Right cardiac atrium (tissue), 5 donors: ENCODE data around the gene ZFX. TPM values are rescaled to one million over a fixed set of nuclear protein-coding genes. Genes with fewer than 3 reads are reported as not detected.
"Not testable (repeated sequence)": the region's sequence is repeated elsewhere in the genome, so short reads cannot be mapped to it uniquely, and the experiment has no call there.

ENCODE experiments used
- ATAC-seq, 2 donors: fragments of 200-7000 bp; cut with Tn5 transposase; one replicate each; pipeline versions ENCODE4 v1.8.0 to v1.9.1; 2020; ENCODE audit warnings: moderate library complexity in 2 of 2, mild to moderate bottlenecking in 1 of 2
- DNase-seq, 3 donors: peaks; one replicate each; pipeline ENCODE4 v3.0.0-alpha.2; 2020
- H3K27ac ChIP-seq: one replicate; pipeline ENCODE4 v1.5.1; 2013; ENCODE audit warnings: mild to moderate bottlenecking, low read length, control low read depth, moderate library complexity
- H3K27me3 ChIP-seq: one replicate; pipeline ENCODE4 v1.6.1; 2013; ENCODE audit not compliant: control insufficient read depth, insufficient read depth
- H3K4me1 ChIP-seq: one replicate; pipeline ENCODE4 v1.6.1; 2013; ENCODE audit warnings: low read length; ENCODE audit not compliant: control insufficient read depth, insufficient read depth
- H3K4me3 ChIP-seq: one replicate; pipeline ENCODE4 v1.5.1; 2013; ENCODE audit warnings: low read length, control low read depth
- H3K9me3 ChIP-seq: one replicate; pipeline ENCODE4 v1.6.1; 2013; ENCODE audit warnings: low read length; ENCODE audit not compliant: control insufficient read depth
- WGBS: extraction: QIAGEN DNeasy Blood & Tissue Kit; methylation state at CpG from one replicate; pipeline ENCODE4 v1.1.7; 2013; 5-methylcytosine and 5-hydroxymethylcytosine counted together
- intact Hi-C, 4 donors: fragments of 100-400 bp; cut with DNase I; formaldehyde crosslinking; loops; one replicate each; pipeline versions ENCODE4 v1.11.0 to v1.14.0; 2022 to 2023
- polyA plus RNA-seq: library from polyadenylated mRNA; stranded (reverse); fragments of 200-250 nt; gene quantifications from one replicate; pipeline ENCODE4 v1.2.3, GENCODE V29; 2013
- total RNA-seq, 4 donors: library from RNA; stranded (reverse); fragmentation: NEBNext Ultra II Directional; extraction: Animal tissue kit (Norgen Biotek cat#: 25700); gene quantifications; one replicate each; pipeline ENCODE4 v1.2.1, GENCODE V29; 2021
- donor health status: healthy with polysubstance abuse.
- donor health status: DM: no; HTN: yes; CAD: no.
- donor health status: DM: no; HTN: no; CAD: no.
- donor health status: DM: no; HTN: yes; CAD: no; lungs with severe emphysema.
- donor health status: DM: yes; HTN: yes; CAD: no.

Gene ZFX
- total and polyA plus RNA-seq, 5 donors, result 5.6 to 64.4 (median 38.5) TPM

DNA sequence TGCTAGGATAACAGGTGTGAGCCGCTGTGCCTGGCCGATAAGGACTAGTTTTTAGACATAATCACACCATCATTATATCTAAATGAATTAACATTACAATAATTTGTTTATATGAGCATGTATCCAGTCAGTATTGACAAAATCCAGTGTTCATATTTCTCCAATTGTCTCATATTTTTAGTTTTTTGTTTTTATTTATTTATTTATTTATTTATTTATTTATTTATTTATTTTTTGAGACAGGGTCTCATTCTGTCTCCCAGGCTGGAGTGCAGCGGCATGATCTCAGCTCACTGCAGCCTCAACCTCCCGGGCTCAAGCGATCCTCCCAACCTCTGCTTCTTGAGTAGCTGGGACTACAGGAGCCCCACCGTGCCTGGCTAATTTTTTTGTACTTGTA lies 5.5 kb upstream of the ZFX start:
- ATAC-seq, H3K4me3 ChIP-seq, H3K4me1 ChIP-seq, H3K27me3 ChIP-seq, intact Hi-C loops, H3K27ac ChIP-seq, H3K9me3 ChIP-seq, DNase-seq: not testable (repeated sequence)
- 97% methylated on average over 6 of the region's 6 CpGs for WGBS

GRCh38 chrX:24144528-24144927 lies 5.0 kb upstream of the ZFX start:
- intact Hi-C loops, result no loop called here
- Histone ChIP-seq H3K4me3 (no peak overlapping the region), H3K4me1 (no peaks in the 10 kb centered on the region), H3K9me3 (no peaks in the 10 kb centered on the region), H3K27ac (no peak overlapping the region), H3K27me3 (no peaks in the 10 kb centered on the region)
- DNase-seq (no peak), ATAC-seq (no peak)
- 96% methylated on average over 6 of the region's 6 CpGs for WGBS

DNA sequence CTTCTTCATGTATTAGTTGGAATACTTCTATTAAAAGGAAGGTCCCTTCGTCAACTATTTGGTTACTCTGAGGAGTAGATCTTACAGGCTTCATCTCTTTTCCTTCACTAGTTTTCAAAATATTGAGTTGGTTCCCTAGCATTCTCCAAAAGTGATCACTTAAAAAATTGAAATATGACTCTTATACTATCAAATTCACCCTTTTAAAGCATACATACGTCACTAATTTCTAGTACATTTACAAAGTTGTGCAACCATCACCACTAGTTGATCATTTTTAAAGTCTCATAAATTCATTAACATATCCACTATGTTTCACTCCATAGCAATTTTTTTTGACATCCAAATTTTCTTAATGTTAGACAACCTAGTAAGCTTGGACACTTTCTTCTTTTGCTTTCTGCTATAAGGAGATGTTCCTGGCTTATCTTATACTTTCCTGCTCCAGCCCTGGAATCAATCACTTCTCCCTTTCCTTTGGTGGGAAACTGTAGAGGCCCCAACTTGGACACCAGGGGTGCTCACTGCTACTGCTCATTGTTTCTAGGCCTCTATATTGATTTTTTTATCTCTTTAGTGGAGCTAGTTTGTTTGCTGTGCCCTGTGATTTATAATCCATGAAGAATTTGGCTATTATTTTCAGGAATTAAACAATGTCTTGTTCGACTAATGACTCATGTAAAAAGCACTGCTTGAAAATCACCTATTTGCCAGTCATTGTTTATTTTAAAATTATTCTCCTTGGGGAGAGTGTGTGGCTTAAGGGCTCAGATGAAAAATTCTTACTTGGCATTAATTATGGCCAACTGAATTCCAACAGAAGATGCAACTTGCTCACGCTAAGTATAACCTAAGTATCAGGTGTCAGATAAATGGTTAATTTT lies 4.0 kb upstream of the ZFX start:
- intact Hi-C loops, result no loop called here
- no peak overlapping the region for H3K4me3 ChIP-seq
- ATAC-seq (no peak), DNase-seq (no peak)
- H3K27ac ChIP-seq, result no peak overlapping the region
- 78% methylated on average over 4 of the region's 4 CpGs for WGBS
- no peaks in the 10 kb centered on the region for H3K4me1 ChIP-seq
- no peaks in the 10 kb centered on the region for H3K9me3 ChIP-seq
- H3K27me3 ChIP-seq, result no peaks in the 10 kb centered on the region

- 9% methylated on average over 6 of the region's 6 CpGs for WGBS
- intact Hi-C loops, result no loop called here
Measured at GRCh38 chrX:24146283-24146949, 3.1 kb upstream of the ZFX start.

DNA sequence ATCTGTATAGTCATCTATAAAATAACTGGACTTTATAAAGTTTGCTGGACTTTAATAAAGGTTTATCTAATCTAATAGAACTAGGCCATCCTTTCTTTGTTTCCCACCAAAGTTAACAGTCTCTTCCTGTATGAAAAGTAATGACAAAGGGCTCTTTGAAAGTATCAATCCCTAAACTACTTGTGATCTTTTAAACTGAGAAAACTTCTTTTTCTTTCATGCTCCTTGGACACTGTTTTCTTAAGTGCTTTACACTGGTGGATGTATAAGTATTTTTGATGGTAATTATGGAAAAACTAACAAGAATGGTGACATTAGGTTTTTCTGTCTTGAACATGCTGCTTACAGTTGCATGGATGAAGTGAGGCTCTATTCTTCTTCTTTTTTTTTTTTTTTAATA lies 2.4 kb upstream of the ZFX start:
- ATAC-seq, result no peak
- Histone ChIP-seq H3K9me3 (no peaks in the 10 kb centered on the region), H3K27me3 (no peaks in the 10 kb centered on the region), H3K27ac (no peak overlapping the region), H3K4me3 (no peak overlapping the region), H3K4me1 (peaks cover 3% of the 10 kb centered on the region)
- DNase-seq, result no peak
- intact Hi-C loops, result no loop called here

More at GRCh38 chrX:24146283-24146949, 3.1 kb upstream of the ZFX start:
- Histone ChIP-seq H3K4me1 (peaks cover 1% of the 10 kb centered on the region), H3K9me3 (no peaks in the 10 kb centered on the region), H3K4me3 (no peak overlapping the region), H3K27me3 (no peaks in the 10 kb centered on the region), H3K27ac (no peak overlapping the region)
- no peak for ATAC-seq
- DNase-seq, result no peak

- intact Hi-C loops, result no loop called here
- H3K4me3 ChIP-seq, result peak overlapping the region; percentile 94
- no peaks in the 10 kb centered on the region for H3K27me3 ChIP-seq
- no peak overlapping the region for H3K27ac ChIP-seq
- no peaks in the 10 kb centered on the region for H3K9me3 ChIP-seq
- DNase-seq (no peak), ATAC-seq (no peak)
- WGBS, result 4% methylated on average over 3 of the region's 3 CpGs
- peaks cover 3% of the 10 kb centered on the region for H3K4me1 ChIP-seq
Measured at GRCh38 chrX:24148121-24148520, 1.4 kb upstream of the ZFX start.

GRCh38 chrX:24148535-24149350 lies 786 bp upstream of the ZFX start:
- Histone ChIP-seq H3K4me1 (peaks cover 5% of the 10 kb centered on the region), H3K27ac (peak overlapping the region; percentile 99), H3K4me3 (peak overlapping the region; percentile 94), H3K27me3 (no peaks in the 10 kb centered on the region), H3K9me3 (no peaks in the 10 kb centered on the region)
- 1% methylated on average over 34 of the region's 35 CpGs for WGBS
- no peak for DNase-seq
- intact Hi-C loops, result no loop called here
- ATAC-seq, result no peak

DNA sequence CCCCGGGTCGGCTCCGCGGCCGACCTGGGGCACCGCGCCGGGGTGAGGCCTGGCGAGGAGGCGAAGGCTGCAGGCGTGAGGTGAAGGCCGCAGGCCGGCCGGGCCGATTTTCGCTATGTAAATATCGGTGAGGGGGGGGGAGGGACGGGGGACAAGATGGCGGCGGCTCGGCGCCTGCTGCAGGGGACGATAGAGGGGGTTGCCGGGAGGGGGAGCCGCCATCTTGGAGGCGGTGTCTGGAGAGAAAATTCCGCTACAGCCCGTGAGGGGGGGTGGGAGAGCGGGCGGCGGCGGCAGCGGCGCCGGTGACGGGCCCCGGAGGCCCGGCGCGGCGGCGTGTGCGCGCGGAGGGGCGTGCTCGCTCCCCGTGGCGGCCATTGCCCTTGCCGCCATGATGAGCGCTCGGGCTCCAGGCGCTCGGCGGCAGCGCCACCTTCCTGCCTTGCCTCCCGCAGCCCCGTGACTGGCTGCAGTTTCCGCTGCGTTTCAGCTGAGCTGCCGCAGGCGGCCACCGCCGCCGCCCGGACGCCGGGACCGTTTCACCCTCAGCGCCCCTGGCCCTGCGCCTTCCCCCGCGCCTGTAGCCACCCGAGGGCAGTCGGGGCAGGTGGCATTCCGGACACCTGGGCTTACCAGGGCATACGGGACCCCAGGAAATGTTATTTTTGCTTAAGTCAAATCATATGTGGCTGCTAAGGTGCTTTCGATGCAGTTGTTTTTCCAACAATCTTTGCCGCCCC lies 692 bp downstream of the ZFX start:
- peaks cover 5% of the 10 kb centered on the region for H3K4me1 ChIP-seq
- intact Hi-C loops, result no loop called here
- WGBS, result under 1% methylated on average over 74 of the region's 79 CpGs

GRCh38 chrX:24150898-24151297 lies 1.4 kb downstream of the ZFX start:
- intact Hi-C loops, result no loop called here
- H3K4me3 ChIP-seq, result peak overlapping the region; percentile 94
- ATAC-seq (no peak), DNase-seq (no peak)
- H3K27ac ChIP-seq, result peak overlapping the region; percentile 75
- no peaks in the 10 kb centered on the region for H3K9me3 ChIP-seq
- WGBS, result 1% methylated on average over 10 of the region's 10 CpGs
- no peaks in the 10 kb centered on the region for H3K27me3 ChIP-seq
- peaks cover 6% of the 10 kb centered on the region for H3K4me1 ChIP-seq

More for the DNA sequence above, 692 bp downstream of the ZFX start:
- ATAC-seq (peak; percentile 93 to 94), DNase-seq (peak; percentile 93 to 97 (median 94))
- H3K9me3 ChIP-seq, result no peaks in the 10 kb centered on the region
- H3K27ac ChIP-seq, result peak overlapping the region; percentile 99
- H3K4me3 ChIP-seq, result peak overlapping the region; percentile 94
- H3K27me3 ChIP-seq, result no peaks in the 10 kb centered on the region

- no peak for DNase-seq
- no peaks in the 10 kb centered on the region for H3K27me3 ChIP-seq
- H3K9me3 ChIP-seq, result no peaks in the 10 kb centered on the region
- peak overlapping the region; percentile 94 for H3K4me3 ChIP-seq
- peak overlapping the region; percentile 75 for H3K27ac ChIP-seq
- ATAC-seq, result no peak
- peaks cover 7% of the 10 kb centered on the region for H3K4me1 ChIP-seq
- intact Hi-C loops, result no loop called here
- WGBS, result 29% methylated on average over 8 of the region's 8 CpGs
Measured at GRCh38 chrX:24151513-24151912, 2.0 kb downstream of the ZFX start.
